CD4-positive, alpha-beta T cell treated with Interleukin-4 for 1 hour (primary cell): ENCODE results near the gene BMPR2.

ENCODE experiments used
- DNase-seq, 2 donors: peaks; one replicate each; pipeline ENCODE4 v3.0.0-alpha.2; 2020 to 2022

The BMPR2 gene

DNA sequence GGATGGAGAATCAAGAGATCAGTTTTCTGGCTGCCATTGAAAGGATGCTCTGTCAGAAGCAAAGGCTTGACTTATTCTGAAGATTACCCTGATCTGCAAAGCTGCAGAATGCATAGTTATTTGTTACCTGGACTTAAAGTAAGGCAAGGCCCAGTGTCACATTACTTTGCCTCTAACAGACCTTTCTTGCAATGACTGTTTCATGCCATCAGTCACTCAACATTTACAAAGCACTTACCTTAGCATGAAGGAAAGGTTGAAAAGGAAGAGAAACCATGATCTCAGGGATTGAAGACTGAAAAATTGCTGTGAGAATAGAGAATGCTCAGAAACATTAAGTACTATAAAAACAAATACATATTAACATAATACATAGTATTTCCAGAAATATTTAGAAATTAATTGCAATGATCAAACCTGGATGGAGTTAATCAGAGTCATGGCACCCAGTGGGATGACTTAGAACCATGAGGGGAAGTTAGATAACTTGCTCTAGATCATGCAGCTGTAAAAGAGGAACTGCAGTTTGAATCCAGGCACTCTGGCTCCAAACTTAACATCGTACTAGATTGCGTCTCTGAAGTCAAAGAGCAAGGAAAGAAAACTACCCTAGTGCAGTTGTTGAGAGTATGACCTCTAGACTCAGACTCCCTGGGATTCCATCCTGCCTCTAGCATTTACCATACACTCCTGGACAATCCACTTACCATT is 232.2 kb downstream of the BMPR2 start:
- peak in 1 of 2 donors; percentile 25 for DNase-seq

DNA sequence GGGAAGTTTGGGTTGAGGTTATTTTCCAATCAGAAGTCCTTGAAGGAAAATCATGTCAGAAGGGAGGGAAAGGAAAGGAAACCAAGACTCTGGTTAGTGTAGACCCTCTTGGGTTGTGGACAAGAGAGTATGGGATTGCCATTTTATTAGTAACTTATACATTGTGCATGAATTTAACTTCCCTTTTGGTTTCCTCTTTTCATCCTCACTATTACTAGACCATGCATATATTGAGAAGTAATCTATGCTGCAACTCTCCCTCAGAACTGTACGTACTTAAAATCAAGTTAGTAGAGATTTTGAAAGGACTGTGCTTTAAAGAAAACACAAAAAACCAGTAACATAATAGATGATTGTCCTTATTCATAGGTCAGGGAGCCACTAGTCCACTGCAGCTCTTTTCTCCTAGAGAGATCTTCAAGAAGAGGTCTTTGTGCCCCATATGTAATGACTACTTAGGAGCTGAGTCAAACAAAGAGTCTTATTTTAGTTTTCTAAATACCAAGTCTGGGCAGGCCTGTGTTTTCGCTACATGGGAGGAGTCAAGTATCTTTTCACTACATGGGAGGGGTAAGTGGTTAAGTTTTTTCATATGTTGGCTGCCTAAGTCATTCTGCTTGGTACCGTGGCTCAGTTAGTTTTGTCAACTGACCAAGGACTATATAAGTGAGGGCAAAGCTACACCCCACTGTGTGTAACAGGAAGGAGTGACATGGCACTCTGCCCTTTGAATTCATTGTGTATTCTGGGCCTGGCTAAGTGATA is 233.4 kb downstream of the BMPR2 start:
- DNase-seq: no peak

DNA sequence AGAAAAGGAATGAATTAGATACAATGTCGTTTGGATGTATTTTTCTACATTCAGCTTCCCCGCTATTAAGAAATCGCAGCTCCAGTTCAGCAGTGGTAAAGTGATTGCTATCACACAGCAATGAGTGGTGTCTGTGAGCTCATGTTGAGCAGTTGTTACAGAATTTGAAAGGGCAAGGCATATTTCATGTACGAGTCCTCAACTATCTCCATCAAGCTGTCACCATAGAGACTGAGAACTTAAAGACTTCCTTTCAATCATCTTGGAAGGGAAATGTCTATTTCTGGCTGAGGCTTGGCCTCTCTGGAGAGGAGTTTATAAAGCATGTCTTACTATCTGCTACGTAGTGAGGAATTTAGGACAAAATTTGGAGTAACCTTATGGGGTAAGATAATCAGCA is 234.3 kb downstream of the BMPR2 start:
- no peak for DNase-seq

DNA sequence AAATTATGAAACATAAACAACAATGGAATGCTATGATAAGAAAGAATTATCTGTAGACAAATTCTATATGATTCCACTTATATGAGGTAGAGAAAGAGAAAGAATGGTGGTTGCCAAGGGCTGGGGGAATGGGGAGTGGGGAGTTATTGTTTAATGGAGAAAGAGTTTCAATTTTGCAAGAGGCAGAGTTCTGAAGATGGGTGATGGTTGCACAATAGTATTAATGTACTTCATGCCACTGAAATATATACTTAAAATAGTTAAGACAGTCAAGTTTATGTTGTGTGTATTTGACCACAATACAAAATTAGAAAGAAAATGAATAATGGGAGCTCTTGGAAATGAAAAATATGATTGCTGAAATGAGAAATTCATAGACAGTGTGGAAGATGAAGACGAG is 236.0 kb downstream of the BMPR2 start:
- no peak for DNase-seq

DNA sequence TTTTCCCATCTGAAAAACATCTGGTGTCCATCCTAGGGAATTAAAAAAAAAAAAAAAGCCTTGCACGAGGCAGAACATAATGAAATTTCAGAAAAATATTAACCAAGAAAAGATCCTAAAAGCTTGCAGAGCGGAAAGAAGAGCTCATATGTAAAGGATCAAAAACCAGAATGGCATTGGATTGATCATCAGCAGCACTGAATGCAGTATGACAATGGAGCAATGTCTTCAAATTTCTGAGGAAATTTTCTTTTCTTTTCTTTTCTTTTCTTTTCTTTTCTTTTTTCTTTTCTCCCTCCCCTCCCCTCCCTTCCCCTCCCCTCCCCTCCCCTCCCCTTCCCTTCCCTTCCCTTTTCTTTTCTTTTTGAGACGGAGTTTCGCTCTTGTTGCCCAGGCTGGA is 237.4 kb downstream of the BMPR2 start:
- no peak for DNase-seq
